Purkinje cell (primary cell): Measurements from ENCODE around the gene UGT1A1. TPM values are rescaled to one million over a fixed set of nuclear protein-coding genes. Genes with fewer than 3 reads are reported as not detected.

Source experiments
- polyA plus RNA-seq: library from polyadenylated mRNA; unstranded; fragments of >200 nt; fragmentation: Nextera tagmentation; gene quantifications from 2 replicates; pipeline ENCODE4 v1.2.1, GENCODE V29; 2014

Gene UGT1A1
- polyA plus RNA-seq = not detected in 2 replicates

GRCh38 chr2:233760043-233760442 lies at the start of gene UGT1A1:
TSS of gene UGT1A1 (plus strand) at chr2:233760270. CDS start at chr2:233760288, 18 bp downstream.

GRCh38 chr2:233712611-233713261 lies 47.3 kb upstream of the UGT1A1 start, which contains the start of gene UGT1A5:
TSS of gene UGT1A5 (plus strand) at chr2:233712907. CDS start at chr2:233712992, 85 bp downstream.

GRCh38 chr2:233718552-233718951 lies 41.5 kb upstream of the UGT1A1 start, which contains the start of gene UGT1A4:
TSS of gene UGT1A4 (plus strand) at chr2:233718736. CDS start at chr2:233718821, 85 bp downstream.

GRCh38 chr2:233728723-233729301 lies 31.3 kb upstream of the UGT1A1 start, which contains the start of gene UGT1A3:
TSS of gene UGT1A3 (plus strand) at chr2:233729042. CDS start at chr2:233729127, 85 bp downstream.

GRCh38 chr2:233778030-233778429 lies 18.0 kb downstream of the UGT1A1 start, which contains the start of gene MROH2A:
TSS of gene MROH2A (plus strand) at chr2:233778330. CDS start at chr2:233779359, 1,029 bp downstream.

Other genes with a start within 250 kb of the UGT1A1 start
- gene USP40, start 193.5 kb upstream of the UGT1A1 start, polyA plus RNA-seq = 2.9 and 12.2 TPM in 2 replicates
- not detected in 2 replicates for gene UGT1A8, start 142.6 kb upstream of the UGT1A1 start, polyA plus RNA-seq
- not detected in 2 replicates for gene UGT1A10, start 123.8 kb upstream of the UGT1A1 start, polyA plus RNA-seq
- gene UGT1A9, start 88.4 kb upstream of the UGT1A1 start, polyA plus RNA-seq = not detected in 2 replicates
- not detected in 2 replicates for gene UGT1A7, start 78.4 kb upstream of the UGT1A1 start, polyA plus RNA-seq
- gene UGT1A6, start 67.4 kb upstream of the UGT1A1 start, polyA plus RNA-seq = not detected in 2 replicates
- not detected in 2 replicates for gene UGT1A5, start 47.4 kb upstream of the UGT1A1 start, polyA plus RNA-seq
- gene UGT1A4, start 41.5 kb upstream of the UGT1A1 start, polyA plus RNA-seq = not detected in 2 replicates
- gene UGT1A3, start 31.2 kb upstream of the UGT1A1 start, polyA plus RNA-seq = not detected in 2 replicates
- gene MROH2A, start 18.1 kb downstream of the UGT1A1 start, polyA plus RNA-seq = not detected in 2 replicates
- not detected in 2 replicates for gene HJURP, start 94.3 kb downstream of the UGT1A1 start, polyA plus RNA-seq
- gene TRPM8, start 157.1 kb downstream of the UGT1A1 start, polyA plus RNA-seq = 3.0 and 5.9 TPM in 2 replicates